Measurements from ENCODE around the gene PAX4. TPM values are rescaled to one million over a fixed set of nuclear protein-coding genes. Genes with fewer than 3 reads are reported as not detected.

PAX4 gene
- total and polyA plus RNA-seq, 10 donors: not detected

DNA sequence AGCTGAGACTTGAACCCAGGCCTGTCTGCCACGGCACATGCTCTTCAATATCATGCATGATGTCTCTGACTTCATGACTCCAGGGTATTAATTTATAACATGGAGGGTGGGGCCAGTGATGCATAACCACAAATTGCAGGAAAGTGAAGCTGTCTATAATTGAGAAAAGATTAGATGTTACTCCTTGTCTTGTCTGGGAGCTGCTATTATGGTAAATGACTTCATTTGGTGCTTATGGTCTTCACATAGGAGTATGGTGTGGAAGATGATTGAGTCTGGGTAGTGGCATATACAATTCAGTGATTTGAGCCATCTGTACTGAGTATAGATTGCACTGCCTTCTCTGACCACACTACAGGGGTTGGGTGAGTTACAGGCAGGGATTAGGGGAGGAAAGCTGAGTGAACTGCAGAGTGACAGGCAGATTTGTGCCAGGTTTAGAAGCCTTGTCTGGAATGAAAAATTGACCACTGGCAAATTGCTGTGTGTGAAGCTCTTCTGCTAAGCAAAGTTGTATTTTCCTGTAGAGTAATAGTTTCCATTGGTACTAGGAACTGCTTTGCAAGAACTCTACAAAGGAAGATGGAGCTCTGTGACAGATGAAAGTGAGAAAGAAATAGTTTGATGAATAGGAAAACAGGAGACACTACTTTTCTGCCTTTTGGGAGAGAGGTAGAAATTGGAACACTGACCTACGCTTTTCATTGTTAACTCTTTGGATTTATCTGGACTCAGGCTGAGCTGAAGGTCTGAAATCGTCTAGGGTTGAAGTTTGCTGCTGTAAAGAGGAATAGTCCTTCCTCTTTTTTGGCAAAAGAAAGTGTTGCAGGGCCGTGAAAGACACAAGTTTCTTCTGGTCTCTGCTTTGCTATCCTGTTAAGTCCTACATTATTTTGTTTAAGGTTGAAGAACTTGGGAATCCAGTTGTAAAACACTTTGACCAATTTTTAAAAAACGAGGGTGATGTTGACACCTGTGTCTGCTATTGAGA is 36.8 kb upstream of the PAX4 start:
- TF ChIP-seq, protein P1, sequence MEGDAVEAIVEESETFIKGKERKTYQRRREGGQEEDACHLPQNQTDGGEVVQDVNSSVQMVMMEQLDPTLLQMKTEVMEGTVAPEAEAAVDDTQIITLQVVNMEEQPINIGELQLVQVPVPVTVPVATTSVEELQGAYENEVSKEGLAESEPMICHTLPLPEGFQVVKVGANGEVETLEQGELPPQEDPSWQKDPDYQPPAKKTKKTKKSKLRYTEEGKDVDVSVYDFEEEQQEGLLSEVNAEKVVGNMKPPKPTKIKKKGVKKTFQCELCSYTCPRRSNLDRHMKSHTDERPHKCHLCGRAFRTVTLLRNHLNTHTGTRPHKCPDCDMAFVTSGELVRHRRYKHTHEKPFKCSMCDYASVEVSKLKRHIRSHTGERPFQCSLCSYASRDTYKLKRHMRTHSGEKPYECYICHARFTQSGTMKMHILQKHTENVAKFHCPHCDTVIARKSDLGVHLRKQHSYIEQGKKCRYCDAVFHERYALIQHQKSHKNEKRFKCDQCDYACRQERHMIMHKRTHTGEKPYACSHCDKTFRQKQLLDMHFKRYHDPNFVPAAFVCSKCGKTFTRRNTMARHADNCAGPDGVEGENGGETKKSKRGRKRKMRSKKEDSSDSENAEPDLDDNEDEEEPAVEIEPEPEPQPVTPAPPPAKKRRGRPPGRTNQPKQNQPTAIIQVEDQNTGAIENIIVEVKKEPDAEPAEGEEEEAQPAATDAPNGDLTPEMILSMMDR (IDR thresholded peaks at IDR 0.05 in 8 of 11, conservative IDR thresholded peaks at IDR 0.05 in 3 of 11): no peak
- TF ChIP-seq POLR2AphosphoS5 (IDR thresholded peaks at IDR 0.05) (no peak), POLR2A (IDR thresholded peaks at IDR 0.05) (no peak)
- 53 to 60% (median 59%) methylated on average over 5 of the region's 5 CpGs for WGBS, 5 donors
- peaks cover 17 to 79% (median 51%) of the 10 kb centered on the region in 6 donors for H3K4me1 ChIP-seq
- H3K9me3 ChIP-seq: no peaks in the 10 kb centered on the region
- H3K4me3 ChIP-seq: peak overlapping the region in 1 of 8 donors; percentile 92
- DNase-seq: no peak
- no peaks in the 10 kb centered on the region for H3K27me3 ChIP-seq (replicated peaks in 1 of 7)
- intact Hi-C loops (cut with DNase I; ENCODE audit: low total_unique reads): loop anchor here (5.0 kb wide), 1 partner anchor 67 kb away; the partner anchor contains the start of genes ARF5 and GCC1
- H3K27ac ChIP-seq: peak overlapping the region in 6 of 8 donors; percentile 24 to 50 (median 44)
- peaks cover 0 to 30% (median 6%) of the 10 kb centered on the region in 6 donors for H3K36me3 ChIP-seq

DNA sequence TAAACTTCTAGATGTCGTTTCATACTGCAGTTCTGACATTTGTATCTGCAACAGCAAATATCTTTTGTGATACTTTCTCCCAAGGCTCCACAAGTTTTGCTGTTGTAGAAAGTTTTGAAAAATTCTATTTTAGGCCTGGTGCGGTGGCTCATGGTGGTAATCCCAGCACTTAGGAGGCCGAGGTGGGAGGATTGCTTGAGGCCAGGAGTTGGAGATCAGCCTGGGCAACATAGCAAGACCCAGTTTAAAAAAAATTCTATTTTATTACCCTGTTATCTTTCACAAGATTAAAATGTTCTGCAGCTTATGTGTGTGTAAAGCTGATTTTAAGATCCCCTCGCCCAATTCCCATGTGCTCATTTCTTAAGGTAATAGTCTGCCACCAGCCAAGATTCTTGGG is 35.5 kb upstream of the PAX4 start:
- no peaks in the 10 kb centered on the region for H3K9me3 ChIP-seq
- intact Hi-C loops (cut with DNase I; ENCODE audit: low total_unique reads): loop anchor here (5.0 kb wide), 1 partner anchor 66 kb away; the partner anchor contains the start of genes ARF5 and GCC1
- H3K36me3 ChIP-seq: peaks cover 0 to 25% (median 6%) of the 10 kb centered on the region in 6 donors
- DNase-seq: no peak
- 79 to 96% (median 88%) methylated on average over 4 of the region's 4 CpGs for WGBS, 5 donors
- H3K4me3 ChIP-seq: peak overlapping the region in 4 of 8 donors; percentile 86 to 92 (median 91)
- H3K27me3 ChIP-seq (replicated peaks in 1 of 7): no peaks in the 10 kb centered on the region
- TF ChIP-seq, protein P1 (IDR thresholded peaks at IDR 0.05 in 8 of 11, conservative IDR thresholded peaks at IDR 0.05 in 3 of 11): no peak
- TF ChIP-seq POLR2A (IDR thresholded peaks at IDR 0.05): no peak
- no peak for TF ChIP-seq POLR2AphosphoS5 (IDR thresholded peaks at IDR 0.05)
- no peak overlapping the region for H3K27ac ChIP-seq
- H3K4me1 ChIP-seq: peaks cover 17 to 66% (median 46%) of the 10 kb centered on the region in 6 donors

DNA sequence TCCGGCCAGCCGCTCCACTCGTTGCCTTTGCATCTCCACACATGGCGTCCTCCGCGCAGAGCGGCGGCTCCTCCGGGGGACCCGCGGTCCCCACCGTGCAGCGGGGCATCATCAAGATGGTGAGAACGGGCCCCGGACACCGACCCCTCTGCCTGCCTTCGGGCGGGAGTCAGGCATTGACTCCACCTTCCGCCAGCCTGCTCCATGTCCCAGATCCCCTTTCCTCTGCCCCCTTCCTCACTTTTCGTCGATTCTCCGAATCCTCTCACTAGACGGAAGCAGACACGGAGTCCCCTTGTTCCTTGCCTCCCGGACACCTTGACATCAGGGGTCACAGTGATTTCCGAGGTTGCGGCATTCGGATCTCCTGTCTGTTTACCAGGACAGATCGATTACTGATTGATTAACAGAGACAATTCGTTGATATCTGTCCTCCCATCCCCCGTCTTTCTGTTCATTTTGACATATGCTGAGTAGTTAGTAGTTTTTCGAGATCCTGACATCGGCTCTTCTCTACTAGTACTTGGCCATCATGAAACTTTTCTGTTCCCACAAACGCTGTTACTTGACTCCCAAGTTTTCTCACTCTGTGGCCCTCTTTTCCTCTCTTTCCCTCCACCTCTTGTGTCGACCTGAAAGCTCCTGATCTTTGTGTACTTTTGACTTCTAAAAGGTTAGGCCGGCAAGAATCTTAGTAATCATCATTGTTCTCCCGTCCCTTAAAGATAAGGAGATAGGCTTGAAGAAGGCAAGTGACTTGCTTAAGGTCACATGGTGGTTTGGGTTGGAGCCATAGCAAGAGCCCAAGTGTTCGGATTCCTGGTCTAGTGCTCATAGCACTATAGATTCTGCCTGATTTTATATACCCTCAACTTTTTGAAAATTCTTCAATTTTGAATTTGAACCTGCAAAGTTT is 34.6 kb upstream of the PAX4 start:
- 1 to 3% (median 3%) methylated on average over 34 to 38 of the region's 38 CpGs for WGBS, 5 donors
- intact Hi-C loops (cut with DNase I; ENCODE audit: low total_unique reads): loop anchor here (5.0 kb wide), 1 partner anchor 65 kb away; the partner anchor contains the start of genes ARF5 and GCC1
- Histone ChIP-seq H3K4me1 (peaks cover 17 to 59% (median 46%) of the 10 kb centered on the region in 6 donors), H3K36me3 (peaks cover 0 to 17% (median 3%) of the 10 kb centered on the region in 6 donors), H3K4me3 (peak overlapping the region; percentile 67 to 94 (median 91)), H3K9me3 (no peaks in the 10 kb centered on the region), H3K27ac (peak overlapping the region; percentile 79 to 98 (median 94)), H3K27me3 (replicated peaks in 1 of 7) (no peaks in the 10 kb centered on the region)
- no peak for DNase-seq
- TF ChIP-seq POLR2A (IDR thresholded peaks at IDR 0.05) (no peak), POLR2AphosphoS5 (IDR thresholded peaks at IDR 0.05) (no peak)
- TF ChIP-seq, protein P1 (IDR thresholded peaks at IDR 0.05 in 8 of 11, conservative IDR thresholded peaks at IDR 0.05 in 3 of 11): no peak
